NB4 (cell line): ENCODE data around the gene HGD.

Experiments used
- CTCF ChIP-seq: IDR thresholded peaks from one replicate; pipeline ENCODE4 v1.5.1; 2012; ENCODE audit warnings: low read depth, low read length
- MAX ChIP-seq: IDR thresholded peaks from 2 replicates; pipeline ENCODE4 v1.6.1; 2011; ENCODE audit warnings: low read depth, low read length

- TF ChIP-seq CTCF (no peak), MAX (no peak)
These were observed 17.3 kb upstream of the HGD start for GRCh38 chr3:120699333-120699732.
